Measurements from ENCODE around the gene SIPA1L3.
A peak's percentile ranks its signal among the peaks of the same experiment; 100 is the strongest.

DNA sequence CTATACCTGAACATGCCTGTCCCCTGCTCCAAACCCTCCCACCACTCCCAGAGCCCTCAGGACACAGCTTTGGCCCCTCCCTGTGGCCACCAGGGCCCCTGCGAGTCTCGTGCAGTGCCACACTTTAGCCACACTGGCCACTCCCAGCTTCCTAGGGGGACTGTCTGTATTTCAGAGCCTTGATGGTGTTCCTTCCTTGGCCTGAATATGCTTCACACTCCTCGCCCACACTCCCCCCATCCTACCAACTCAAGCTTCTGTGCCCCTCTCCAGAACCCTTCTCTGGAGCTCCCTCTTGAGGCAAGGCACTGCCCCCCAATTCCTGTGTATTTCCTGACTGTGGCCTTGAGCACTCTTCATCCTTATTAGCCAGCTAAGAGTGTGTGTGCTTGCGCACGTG, 236.8 kb downstream of the SIPA1L3 start:
- TF ChIP-seq CTCF (IDR thresholded peaks at IDR 0.05; ENCODE audit: low read depth, low read length) (peak; percentile 15), POLR2A (IDR thresholded peaks at IDR 0.05; ENCODE audit: extremely low read depth, insufficient read length) (no peak), MAX (IDR thresholded peaks at IDR 0.05; ENCODE audit: low read depth, low read length) (no peak)

All from NB4 (cell line).